Neural cell (in vitro differentiated cells): ENCODE results near the gene NOD2.

Experiments
- CTCF ChIP-seq: fragments of 450-650 bp; IDR thresholded peaks from 2 replicates; pipeline ENCODE4 v1.5.1; 2014; ENCODE audit warnings: antibody characterized with exemption, mild to moderate bottlenecking, moderate library complexity; ENCODE audit not compliant: poor library complexity, severe bottlenecking
- EP300 ChIP-seq: fragments of 450-650 bp; conservative IDR thresholded peaks from 2 replicates; pipeline ENCODE4 v1.6.1; 2014; ENCODE audit warnings: antibody characterized with exemption, mild to moderate bottlenecking, moderate library complexity; ENCODE audit not compliant: poor library complexity, severe bottlenecking
- EZH2 ChIP-seq: fragments of 200-600, 300-800 bp; shearing (Covaris generic), sonication (generic); IDR thresholded peaks from 2 replicates; pipeline ENCODE4 v1.6.1; 2014; ENCODE audit warnings: antibody characterized with exemption, low read length, borderline replicate concordance, mild to moderate bottlenecking; ENCODE audit not compliant: insufficient read depth, poor library complexity, severe bottlenecking
- MXI1 ChIP-seq: fragments of 450-650 bp; conservative IDR thresholded peaks from 2 replicates; pipeline ENCODE4 v1.6.1; 2014; ENCODE audit warnings: antibody characterized with exemption, mild to moderate bottlenecking; ENCODE audit not compliant: poor library complexity, severe bottlenecking
- POLR2AphosphoS5 ChIP-seq: IDR thresholded peaks from 2 replicates; pipeline ENCODE4 v1.6.1; 2012
- RAD21 ChIP-seq: fragments of 450-650 bp; conservative IDR thresholded peaks from 2 replicates; pipeline ENCODE4 v1.6.1; 2014; ENCODE audit warnings: antibody characterized with exemption, mild to moderate bottlenecking, moderate library complexity
- REST ChIP-seq: IDR thresholded peaks from 2 replicates; pipeline ENCODE4 v1.6.1; 2012; ENCODE audit warnings: borderline replicate concordance
- SMC3 ChIP-seq: fragments of 450-650 bp; conservative IDR thresholded peaks from 2 replicates; pipeline ENCODE4 v1.6.1; 2014; ENCODE audit warnings: antibody characterized with exemption, mild to moderate bottlenecking, moderate library complexity; ENCODE audit not compliant: poor library complexity

- TF ChIP-seq CTCF (no peak), REST (no peak), EP300 (no peak), EZH2 (no peak), POLR2AphosphoS5 (no peak), RAD21 (no peak), SMC3 (no peak), MXI1 (no peak)
These were observed 49.2 kb upstream of the NOD2 start for GRCh38 chr16:50644245-50644644.
